ENCODE results near the gene BTBD18. TPM values are rescaled to one million over a fixed set of nuclear protein-coding genes. Genes with fewer than 3 reads are reported as not detected.
A peak's percentile ranks its signal among the peaks of the same experiment; 100 is the strongest.

The BTBD18 gene
- total and polyA plus RNA-seq, 2 of the 13 experiments (the other 11 are each of a cell fraction or from before 2014, with no cell fraction given), result not detected

GRCh38 chr11:57712256-57713150 is 39.1 kb downstream of the BTBD18 start, which contains the start of gene TMX2 (continued):
- TF ChIP-seq ZNF292 (CRISPR knock-in tag; IDR thresholded peaks at IDR 0.05; ENCODE audit: borderline replicate concordance, low read depth), result no peak
- TF ChIP-seq ETS1 (CRISPR knock-in tag; IDR thresholded peaks at IDR 0.05), result no peak
- TF ChIP-seq YEATS4 (CRISPR knock-in tag; IDR thresholded peaks at IDR 0.05; ENCODE audit: borderline replicate concordance), result peak; percentile 90
- TF ChIP-seq ZNF816 (CRISPR knock-in tag; IDR thresholded peaks at IDR 0.05; ENCODE audit: borderline replicate concordance), result no peak
- no peak for TF ChIP-seq ZKSCAN8 (CRISPR knock-in tag; IDR thresholded peaks at IDR 0.05; ENCODE audit: borderline replicate concordance)
- TF ChIP-seq ZNF431 (CRISPR knock-in tag; IDR thresholded peaks at IDR 0.05; ENCODE audit: borderline replicate concordance, low read depth), result no peak
- TF ChIP-seq DRAP1 (CRISPR knock-in tag; IDR thresholded peaks at IDR 0.05), result 0 out of 2 replicates have a peak, but pooled peaks have one; percentile 34
- TF ChIP-seq PITX1 (CRISPR knock-in tag; IDR thresholded peaks at IDR 0.05), result no peak
- TF ChIP-seq ZNF557 (CRISPR knock-in tag; IDR thresholded peaks at IDR 0.05), result no peak
- TF ChIP-seq ZNF142 (CRISPR knock-in tag; IDR thresholded peaks at IDR 0.05), result peak; percentile 75; the same call in 1 of the 2 replicates
- no peak for TF ChIP-seq ATF4 (CRISPR knock-in tag; IDR thresholded peaks at IDR 0.05)
- peak; percentile 53; the same call in 1 of the 2 replicates for TF ChIP-seq ZNF30 (CRISPR knock-in tag; IDR thresholded peaks at IDR 0.05)
- no peak for TF ChIP-seq DDIT3 (CRISPR knock-in tag; IDR thresholded peaks at IDR 0.05)
- TF ChIP-seq TFE3 (CRISPR knock-in tag; IDR thresholded peaks at IDR 0.05), result peak; percentile 7; the same call in 1 of the 2 replicates
- TF ChIP-seq ZSCAN9 (CRISPR knock-in tag; IDR thresholded peaks at IDR 0.05; ENCODE audit: borderline replicate concordance), result no peak
- TF ChIP-seq ZNF788 (CRISPR knock-in tag; IDR thresholded peaks at IDR 0.05; ENCODE audit: borderline replicate concordance), result peak; percentile 66; the same call in 1 of the 2 replicates

All from HepG2 (cell line).